ENCODE measurements around the gene FOXP1.

DNA sequence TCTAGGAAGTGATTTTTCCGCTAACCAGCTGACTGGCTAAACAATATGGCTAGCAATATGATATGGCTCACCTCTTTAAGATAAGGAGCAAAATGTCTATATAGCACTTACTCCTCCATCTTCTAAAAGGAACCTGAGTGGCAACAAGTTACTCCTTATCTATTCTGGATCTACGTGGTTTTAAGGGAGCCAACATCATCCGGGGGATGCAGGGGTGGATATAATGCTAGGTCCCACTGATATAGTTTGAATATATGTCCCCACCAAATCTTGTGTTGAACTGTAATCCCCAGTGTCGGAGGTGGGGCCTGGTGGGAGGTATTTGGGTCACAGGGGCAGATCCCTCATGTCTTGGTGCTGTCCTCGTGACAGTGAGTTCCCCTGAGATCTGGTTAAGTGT, 500.7 kb downstream of the FOXP1 start:
- TF ChIP-seq EZH2 (IDR thresholded peaks at IDR 0.05; ENCODE audit: insufficient read depth, poor library complexity, severe bottlenecking) = no peak
- TF ChIP-seq EZH2phosphoT487 (IDR thresholded peaks at IDR 0.05; ENCODE audit: insufficient read depth, low read depth) = no peak
